ENCODE results near the gene SPINDOC.

Gene SPINDOC

DNA sequence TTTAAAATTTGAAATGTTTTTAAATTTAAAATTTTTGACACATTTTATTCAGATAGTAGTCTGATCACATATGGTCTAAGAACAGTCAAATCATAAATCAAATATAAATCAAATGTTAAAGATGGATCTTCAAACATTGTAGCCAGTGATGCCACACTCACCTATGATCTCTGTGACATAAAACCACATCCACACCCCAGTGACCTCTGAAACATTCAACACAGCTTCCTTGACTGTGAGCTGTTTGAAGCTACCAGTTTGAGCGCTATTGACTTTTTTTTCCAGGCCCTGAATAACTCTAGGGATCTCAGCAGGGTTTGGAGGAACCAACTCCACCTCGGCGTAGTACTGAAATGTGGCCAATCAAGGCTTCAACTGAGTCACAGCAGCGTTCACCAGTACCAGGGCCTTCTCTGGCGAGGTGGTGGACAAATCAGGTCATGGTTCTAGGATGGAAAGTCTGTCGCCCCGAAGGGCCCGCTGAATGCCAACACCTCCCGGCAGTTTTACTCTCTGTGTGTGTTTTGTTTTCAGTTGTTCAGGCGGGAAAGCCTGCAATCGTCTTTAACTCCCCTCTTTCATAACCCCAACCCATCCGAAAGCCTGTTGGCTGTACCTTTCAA is 21.4 kb downstream of the SPINDOC start:
- DNase-seq: no peak

GRCh38 chr11:63835158-63835545 is 21.9 kb downstream of the SPINDOC start:
- DNase-seq: no peak

- peak; percentile 82 for DNase-seq
These were observed 23.9 kb downstream of the SPINDOC start for GRCh38 chr11:63837027-63837688.

DNA sequence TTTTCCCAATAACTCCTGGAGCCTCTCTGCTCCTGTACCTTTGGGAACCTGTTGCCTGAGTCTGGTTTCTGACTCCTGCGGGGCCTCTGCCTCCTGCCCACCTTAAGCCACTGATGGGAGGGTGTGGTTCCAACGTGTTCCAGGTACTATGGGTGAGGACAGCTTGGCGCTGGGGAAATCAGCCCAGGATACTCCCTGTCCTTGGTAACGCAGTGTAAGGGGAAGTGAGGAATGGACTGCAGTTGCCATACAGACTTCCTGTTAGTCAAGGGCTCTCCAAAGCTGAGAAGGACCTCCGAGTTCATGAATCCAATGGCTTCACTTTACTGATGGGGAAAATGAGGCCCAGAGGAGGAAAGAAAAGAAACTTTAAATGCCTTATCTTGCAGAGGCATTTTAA is 24.5 kb downstream of the SPINDOC start:
- DNase-seq: no peak

DNA sequence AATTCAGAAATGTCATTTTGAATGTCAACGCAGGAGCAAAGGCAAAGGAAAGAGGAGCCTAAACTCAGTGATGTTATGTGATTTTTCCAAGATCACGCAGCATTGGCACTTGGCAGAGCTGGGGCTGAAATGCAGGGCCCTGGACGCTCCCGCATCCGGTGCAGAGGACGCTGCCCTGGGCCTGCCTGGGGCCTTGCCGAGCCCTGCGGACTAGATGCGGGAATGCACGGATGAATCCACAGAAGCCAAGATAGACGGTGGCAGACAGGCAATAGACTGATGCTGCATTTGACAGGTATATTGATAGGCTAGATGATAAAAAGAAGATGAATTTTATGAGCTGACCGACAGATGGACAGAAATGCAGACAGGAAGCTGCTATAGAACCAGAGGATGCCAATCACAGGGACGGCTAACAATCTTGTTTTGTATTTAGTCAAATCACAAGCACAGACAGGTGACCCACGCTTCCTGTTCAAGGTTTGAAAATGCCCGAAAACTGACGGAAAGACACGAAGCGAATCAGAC is 25.0 kb downstream of the SPINDOC start:
- DNase-seq: peak; percentile 11

- DNase-seq: peak; percentile 99
These were observed 25.6 kb downstream of the SPINDOC start, which contains the start of gene MARK2 for GRCh38 chr11:63838678-63839507. Gene MARK2 (plus strand): TSS chr11:63839110. CDS start chr11:63839507, 397 bp downstream.

- peak; percentile 32 for DNase-seq
These were observed 26.5 kb downstream of the SPINDOC start for GRCh38 chr11:63839508-63840355.

DNA sequence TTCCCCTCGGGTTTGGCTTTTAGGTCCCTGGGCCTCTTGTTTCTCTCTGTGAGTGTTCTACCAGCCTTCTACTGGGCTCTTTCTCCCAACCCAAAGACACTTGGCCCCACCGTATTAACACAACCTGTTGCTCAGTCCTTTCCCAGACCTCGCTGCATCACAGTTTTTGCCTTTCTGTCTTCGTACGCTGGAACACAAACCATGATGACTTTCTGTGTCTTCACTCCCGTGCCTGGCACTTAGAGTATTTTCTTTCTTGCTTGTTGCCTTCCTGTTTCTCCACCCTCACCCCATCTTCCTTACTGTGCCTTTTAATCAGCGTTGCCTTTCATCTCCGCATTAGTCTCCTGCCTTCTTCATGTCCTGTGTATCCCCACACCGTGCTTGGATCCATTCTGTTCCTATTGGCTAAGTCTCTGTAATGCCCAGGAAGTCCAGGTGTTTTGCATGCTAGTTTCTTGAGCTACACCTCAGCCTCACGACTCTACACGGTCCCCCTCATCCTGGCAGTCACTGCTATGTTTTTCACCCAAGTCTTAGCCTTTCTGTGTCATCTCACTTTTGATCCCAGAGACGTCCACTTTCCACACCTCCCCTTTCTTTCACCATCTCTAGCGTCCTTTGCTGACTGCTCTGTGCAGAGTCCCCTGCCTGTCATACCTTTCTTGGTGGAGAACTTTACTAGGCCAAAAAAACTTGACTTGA is 27.3 kb downstream of the SPINDOC start:
- DNase-seq: peak; percentile 21

DNA sequence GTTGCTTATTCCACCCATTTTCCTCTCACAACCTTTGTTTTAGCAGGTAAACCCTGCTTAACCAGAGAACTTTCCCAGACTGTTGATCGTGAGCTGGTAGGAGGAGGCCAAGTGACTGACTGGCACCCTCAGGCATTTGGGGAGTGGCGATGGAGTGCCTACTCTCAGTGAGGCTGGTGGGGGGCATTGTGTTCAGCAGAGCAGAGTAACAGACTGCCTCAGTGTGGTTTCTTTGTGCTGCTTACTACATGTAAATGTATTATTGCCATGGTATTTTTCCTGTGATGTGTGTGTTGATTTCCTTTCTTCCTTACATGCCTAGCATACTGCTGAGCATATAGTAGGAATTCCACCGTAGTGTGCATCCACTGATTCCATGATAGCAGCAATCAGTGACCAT is 28.3 kb downstream of the SPINDOC start:
- DNase-seq: no peak

- no peak for DNase-seq
These were observed 29.8 kb downstream of the SPINDOC start for GRCh38 chr11:63843041-63843440.

DNA sequence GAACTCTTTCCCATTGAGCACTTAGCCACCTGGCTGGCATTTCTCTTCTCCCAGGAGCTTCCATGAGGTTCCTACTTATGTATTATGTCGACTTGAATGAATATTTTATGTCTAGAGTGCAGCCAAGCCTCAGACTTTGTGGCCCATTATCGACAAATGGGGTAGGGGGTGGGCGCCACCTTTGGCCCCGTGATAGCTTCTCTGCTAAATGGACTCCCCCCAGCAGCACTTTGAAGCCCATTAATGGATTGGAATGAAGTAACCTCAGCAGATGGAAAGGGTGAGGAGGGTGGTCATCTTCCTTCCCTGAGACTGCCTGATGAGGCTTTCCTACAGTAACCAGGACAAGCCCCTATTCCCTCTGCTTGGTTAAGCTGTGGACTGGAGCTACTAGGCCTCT is 31.6 kb downstream of the SPINDOC start:
- DNase-seq: no peak

- DNase-seq: no peak
These were observed 32.0 kb downstream of the SPINDOC start for GRCh38 chr11:63845303-63845702.

DNA sequence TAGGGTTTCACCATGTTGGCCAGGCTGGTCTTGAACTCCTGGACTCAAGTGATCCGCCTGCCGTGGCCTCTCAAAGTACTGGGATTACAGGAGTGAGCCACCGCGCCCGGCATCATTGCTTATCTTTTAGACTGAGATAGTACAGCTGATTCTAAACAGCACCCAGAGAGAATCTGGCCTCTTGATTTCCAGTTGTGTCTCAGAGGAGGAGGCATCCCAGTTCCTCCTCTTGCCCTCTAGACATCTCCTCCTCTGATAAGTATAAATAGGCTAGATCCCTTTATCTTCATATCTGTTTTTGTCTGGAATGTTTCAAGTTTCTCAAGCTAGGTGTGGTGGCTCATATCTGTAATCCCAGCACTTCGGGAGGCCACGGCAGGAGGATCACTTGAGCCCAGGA is 32.7 kb downstream of the SPINDOC start:
- no peak for DNase-seq

- no peak for DNase-seq
These were observed 33.6 kb downstream of the SPINDOC start for GRCh38 chr11:63846897-63847296.

- DNase-seq: no peak
These were observed 34.1 kb downstream of the SPINDOC start for GRCh38 chr11:63847363-63847762.

DNA sequence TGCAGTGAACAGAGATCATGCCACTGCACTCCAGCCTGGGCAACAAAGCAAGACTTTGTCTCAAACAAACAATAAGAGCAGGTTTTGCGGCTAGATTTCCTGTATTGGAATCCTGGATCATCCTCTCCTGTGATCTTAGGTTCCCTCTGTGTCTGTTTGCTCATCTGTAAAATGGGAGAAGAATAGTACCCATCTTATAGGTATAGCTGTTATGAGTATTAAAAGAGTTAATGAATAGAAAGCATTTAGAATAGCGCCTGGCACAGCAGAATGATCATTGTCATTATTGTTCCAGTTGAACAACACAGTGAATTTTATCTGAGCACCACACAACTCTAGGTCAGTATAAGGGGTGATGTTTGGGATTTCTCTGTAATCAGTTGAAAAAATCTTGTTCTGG is 36.4 kb downstream of the SPINDOC start:
- no peak for DNase-seq

DNA sequence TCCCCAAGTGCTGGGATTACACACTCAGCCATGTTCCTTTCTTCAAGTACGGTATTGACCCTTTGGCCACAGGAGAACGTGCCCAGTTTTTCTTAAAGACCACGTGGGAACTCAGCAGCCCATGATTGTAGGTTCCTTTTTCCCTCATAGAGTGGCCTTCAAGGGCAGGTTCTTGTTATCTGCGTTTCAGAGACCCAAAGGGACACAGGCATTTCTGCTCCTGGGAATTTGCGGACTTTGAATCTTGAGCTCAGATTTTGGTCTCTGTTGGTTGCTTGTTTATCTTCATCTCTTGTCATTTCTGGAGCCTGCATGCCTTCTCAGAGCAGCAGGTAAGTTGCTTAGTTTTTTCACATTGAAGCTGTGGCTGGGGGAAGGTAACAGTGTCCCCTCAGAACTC is 37.7 kb downstream of the SPINDOC start:
- no peak for DNase-seq

DNA sequence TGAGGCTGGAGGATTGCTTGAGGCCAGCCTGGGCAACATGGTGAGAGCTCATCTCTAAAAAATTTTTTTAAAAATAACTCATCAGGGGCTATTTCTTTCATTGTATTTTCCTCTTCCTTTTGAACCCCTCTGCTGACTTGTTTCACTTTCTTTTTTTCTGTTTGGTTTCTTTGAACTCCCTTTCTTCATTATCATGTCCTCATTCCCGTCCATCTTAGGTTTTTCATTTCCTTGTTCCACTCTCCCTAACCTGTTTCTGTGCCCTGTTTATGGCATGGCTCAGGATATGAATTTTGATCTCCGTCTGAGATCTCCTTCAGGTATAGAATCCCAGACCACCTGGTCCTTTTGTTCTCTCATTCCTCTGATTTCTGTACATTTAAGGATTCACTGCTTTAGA is 38.1 kb downstream of the SPINDOC start:
- DNase-seq: no peak

- no peak for DNase-seq
These were observed 40.2 kb downstream of the SPINDOC start for GRCh38 chr11:63853476-63853875.

DNA sequence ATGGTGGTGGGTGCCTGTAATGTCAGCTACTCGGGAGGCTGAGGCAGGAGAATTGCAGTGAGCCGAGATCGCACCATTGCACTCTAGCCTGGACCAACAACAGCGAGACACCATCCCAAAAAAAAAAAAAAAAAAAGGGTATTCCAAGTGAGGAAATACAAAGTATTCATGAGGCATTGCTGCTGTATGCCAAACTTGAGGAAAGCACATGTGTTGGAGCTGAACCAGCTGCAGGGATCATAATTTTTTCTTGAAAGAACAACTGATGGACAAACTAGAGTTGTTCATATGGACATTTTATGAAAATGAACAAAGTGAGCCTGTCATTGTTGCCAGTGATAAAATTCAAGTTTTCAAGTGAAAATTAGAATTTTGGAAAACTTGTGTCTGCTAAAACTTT is 41.4 kb downstream of the SPINDOC start:
- no peak for DNase-seq

- no peak for DNase-seq
These were observed 42.7 kb downstream of the SPINDOC start for GRCh38 chr11:63855975-63856374.

Data from CD4-positive, alpha-beta T cell treated with Interleukin-17A for 4 hours (primary cell).